ENCODE measurements around the gene PRPF19.
"Not testable (repeated sequence)": the region's sequence is repeated elsewhere in the genome, so short reads cannot be mapped to it uniquely, and the experiment has no call there.

Gene PRPF19

GRCh38 chr11:60913793-60914632 is 7.6 kb upstream of the PRPF19 start, which contains the start of gene TMEM109:
Gene TMEM109, plus strand, starts transcription at chr11:60914158. Its CDS starts 5,536 bp downstream, at chr11:60919694.
- TF ChIP-seq ZFX (IDR thresholded peaks at IDR 0.05; ENCODE audit: borderline replicate concordance) (no peak), CTCF (IDR thresholded peaks at IDR 0.05) (no peak)
- H3K27ac ChIP-seq: peak within 1 kb of the TSS; percentile 71

- no peak for TF ChIP-seq ZFX (IDR thresholded peaks at IDR 0.05; ENCODE audit: borderline replicate concordance)
- TF ChIP-seq CTCF (IDR thresholded peaks at IDR 0.05): no peak
- peak overlapping the region; percentile 71 for H3K27ac ChIP-seq
Measured at GRCh38 chr11:60912851-60913528, 6.6 kb upstream of the PRPF19 start.

- no peak for TF ChIP-seq ZFX (IDR thresholded peaks at IDR 0.05; ENCODE audit: borderline replicate concordance)
- no peak for TF ChIP-seq CTCF (IDR thresholded peaks at IDR 0.05)
- no peak overlapping the region for H3K27ac ChIP-seq
Measured at GRCh38 chr11:60912223-60912850, 6.0 kb upstream of the PRPF19 start.

GRCh38 chr11:60910711-60911380 is 4.5 kb upstream of the PRPF19 start:
- TF ChIP-seq CTCF (IDR thresholded peaks at IDR 0.05) (no peak), ZFX (IDR thresholded peaks at IDR 0.05; ENCODE audit: borderline replicate concordance) (no peak)
- no peak overlapping the region for H3K27ac ChIP-seq

- no peak overlapping the region for H3K27ac ChIP-seq
- TF ChIP-seq ZFX (IDR thresholded peaks at IDR 0.05; ENCODE audit: borderline replicate concordance): no peak
- TF ChIP-seq CTCF (IDR thresholded peaks at IDR 0.05): no peak
Measured at GRCh38 chr11:60910281-60910687, 3.9 kb upstream of the PRPF19 start.

GRCh38 chr11:60909680-60910280 is 3.4 kb upstream of the PRPF19 start:
- H3K27ac ChIP-seq: not testable (repeated sequence)

- no peak for TF ChIP-seq ZFX (IDR thresholded peaks at IDR 0.05; ENCODE audit: borderline replicate concordance)
- TF ChIP-seq CTCF (IDR thresholded peaks at IDR 0.05): no peak
- no peak overlapping the region for H3K27ac ChIP-seq
Measured at GRCh38 chr11:60908803-60909202, 2.4 kb upstream of the PRPF19 start.
